GM19324 (cell line): ENCODE data around the gene DRC3.
"Not testable (repeated sequence)": the region's sequence is repeated elsewhere in the genome, so short reads cannot be mapped to it uniquely, and the experiment has no call there.

Experiments used
- ATAC-seq: cut with Tn5 transposase; IDR thresholded peaks from one replicate; pipeline ENCODE4 v1.9.1; 2021; ENCODE audit warnings: mild to moderate bottlenecking, moderate library complexity; ENCODE audit not compliant: unreplicated experiment, low FRiP score

The DRC3 gene

GRCh38 chr17:17988427-17988945, 15.8 kb downstream of the DRC3 start:
- no peak for ATAC-seq

GRCh38 chr17:17989081-17989480, 16.4 kb downstream of the DRC3 start:
- ATAC-seq = no peak

GRCh38 chr17:17989618-17990017, 17.0 kb downstream of the DRC3 start:
- no peak for ATAC-seq

GRCh38 chr17:17990282-17990681, 17.6 kb downstream of the DRC3 start:
- no peak for ATAC-seq

GRCh38 chr17:17993366-17993765, 20.7 kb downstream of the DRC3 start:
- no peak for ATAC-seq

- ATAC-seq = no peak
These were observed 21.2 kb downstream of the DRC3 start for GRCh38 chr17:17993852-17994251.

- ATAC-seq = no peak
These were observed 21.8 kb downstream of the DRC3 start for GRCh38 chr17:17994271-17995069.

GRCh38 chr17:17995887-17996286, 23.2 kb downstream of the DRC3 start:
- not testable (repeated sequence) for ATAC-seq

- no peak for ATAC-seq
These were observed 26.3 kb downstream of the DRC3 start for GRCh38 chr17:17998934-17999333.

GRCh38 chr17:17999364-18000029, 26.8 kb downstream of the DRC3 start:
- no peak for ATAC-seq

- ATAC-seq = no peak
These were observed 27.4 kb downstream of the DRC3 start for GRCh38 chr17:18000030-18000408.

GRCh38 chr17:18002171-18002570, 29.5 kb downstream of the DRC3 start:
- no peak for ATAC-seq

- ATAC-seq = no peak
These were observed 31.7 kb downstream of the DRC3 start for GRCh38 chr17:18004345-18004744.

GRCh38 chr17:18004884-18005305, 32.2 kb downstream of the DRC3 start:
- ATAC-seq = no peak

- no peak for ATAC-seq
These were observed 32.8 kb downstream of the DRC3 start for GRCh38 chr17:18005496-18005895.

GRCh38 chr17:18006495-18007239, 34.0 kb downstream of the DRC3 start:
- ATAC-seq = no peak

- no peak for ATAC-seq
These were observed 36.0 kb downstream of the DRC3 start for GRCh38 chr17:18008496-18009268.

GRCh38 chr17:18009609-18010420, 37.2 kb downstream of the DRC3 start:
- no peak for ATAC-seq

GRCh38 chr17:18011286-18011685, 38.6 kb downstream of the DRC3 start:
- ATAC-seq = no peak

GRCh38 chr17:18014006-18014405, 41.3 kb downstream of the DRC3 start:
- no peak for ATAC-seq
